WI38 (cell line): ENCODE results near the gene DIO3.

ENCODE experiments used
- H3K4me3 ChIP-seq: 2 replicates; pipeline ENCODE4 v1.5.1; 2011; ENCODE audit warnings: low read depth, mild to moderate bottlenecking, control low read depth, low read length
- TF ChIP-seq, protein P1 (sequence below): IDR thresholded peaks from 2 replicates; pipeline ENCODE4 v1.5.1; 2012; ENCODE audit warnings: low read depth, mild to moderate bottlenecking, control low read depth, low read length

The DIO3 gene

DNA sequence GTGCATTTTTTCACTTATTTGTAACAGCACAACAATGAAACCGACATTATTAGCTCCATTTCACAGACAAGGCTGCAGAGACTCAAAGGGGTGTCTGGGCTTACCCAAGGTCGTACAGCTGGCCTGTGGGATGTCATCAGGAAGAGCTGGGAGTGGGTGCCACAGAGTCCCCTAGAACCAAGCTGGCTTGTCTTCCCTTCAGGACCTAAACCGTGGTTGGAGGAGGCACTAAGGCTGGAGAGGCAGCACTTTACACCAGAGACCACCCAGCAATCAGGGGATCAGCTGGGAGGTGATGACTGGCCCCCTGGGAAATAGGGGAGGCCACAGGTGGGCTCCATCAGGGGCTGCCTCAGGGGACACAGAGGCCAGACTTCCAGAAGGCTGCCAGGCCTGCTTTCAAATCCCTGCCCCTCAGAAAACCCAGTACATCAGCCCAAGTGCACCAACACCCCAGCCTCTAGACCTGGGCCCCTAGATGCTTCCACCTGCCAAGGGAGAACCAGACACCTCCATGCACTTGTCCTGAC, 28.3 kb downstream of the DIO3 start:
- TF ChIP-seq, protein P1, sequence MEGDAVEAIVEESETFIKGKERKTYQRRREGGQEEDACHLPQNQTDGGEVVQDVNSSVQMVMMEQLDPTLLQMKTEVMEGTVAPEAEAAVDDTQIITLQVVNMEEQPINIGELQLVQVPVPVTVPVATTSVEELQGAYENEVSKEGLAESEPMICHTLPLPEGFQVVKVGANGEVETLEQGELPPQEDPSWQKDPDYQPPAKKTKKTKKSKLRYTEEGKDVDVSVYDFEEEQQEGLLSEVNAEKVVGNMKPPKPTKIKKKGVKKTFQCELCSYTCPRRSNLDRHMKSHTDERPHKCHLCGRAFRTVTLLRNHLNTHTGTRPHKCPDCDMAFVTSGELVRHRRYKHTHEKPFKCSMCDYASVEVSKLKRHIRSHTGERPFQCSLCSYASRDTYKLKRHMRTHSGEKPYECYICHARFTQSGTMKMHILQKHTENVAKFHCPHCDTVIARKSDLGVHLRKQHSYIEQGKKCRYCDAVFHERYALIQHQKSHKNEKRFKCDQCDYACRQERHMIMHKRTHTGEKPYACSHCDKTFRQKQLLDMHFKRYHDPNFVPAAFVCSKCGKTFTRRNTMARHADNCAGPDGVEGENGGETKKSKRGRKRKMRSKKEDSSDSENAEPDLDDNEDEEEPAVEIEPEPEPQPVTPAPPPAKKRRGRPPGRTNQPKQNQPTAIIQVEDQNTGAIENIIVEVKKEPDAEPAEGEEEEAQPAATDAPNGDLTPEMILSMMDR = no peak
- no peak overlapping the region for H3K4me3 ChIP-seq

- TF ChIP-seq, protein P1 = no peak
Observed at GRCh38 chr14:101590062-101590461, 28.8 kb downstream of the DIO3 start.

GRCh38 chr14:101590616-101591015, 29.3 kb downstream of the DIO3 start:
- TF ChIP-seq, protein P1 = no peak
- H3K4me3 ChIP-seq = no peak overlapping the region

More at GRCh38 chr14:101590062-101590461, 28.8 kb downstream of the DIO3 start:
- H3K4me3 ChIP-seq = no peak overlapping the region

GRCh38 chr14:101591121-101591520, 29.8 kb downstream of the DIO3 start:
- TF ChIP-seq, protein P1 = no peak
- no peak overlapping the region for H3K4me3 ChIP-seq

GRCh38 chr14:101591582-101591981, 30.3 kb downstream of the DIO3 start:
- TF ChIP-seq, protein P1 = no peak
- H3K4me3 ChIP-seq = no peak overlapping the region

GRCh38 chr14:101593411-101594238, 32.3 kb downstream of the DIO3 start:
- no peak overlapping the region for H3K4me3 ChIP-seq
- TF ChIP-seq, protein P1 = no peak

DNA sequence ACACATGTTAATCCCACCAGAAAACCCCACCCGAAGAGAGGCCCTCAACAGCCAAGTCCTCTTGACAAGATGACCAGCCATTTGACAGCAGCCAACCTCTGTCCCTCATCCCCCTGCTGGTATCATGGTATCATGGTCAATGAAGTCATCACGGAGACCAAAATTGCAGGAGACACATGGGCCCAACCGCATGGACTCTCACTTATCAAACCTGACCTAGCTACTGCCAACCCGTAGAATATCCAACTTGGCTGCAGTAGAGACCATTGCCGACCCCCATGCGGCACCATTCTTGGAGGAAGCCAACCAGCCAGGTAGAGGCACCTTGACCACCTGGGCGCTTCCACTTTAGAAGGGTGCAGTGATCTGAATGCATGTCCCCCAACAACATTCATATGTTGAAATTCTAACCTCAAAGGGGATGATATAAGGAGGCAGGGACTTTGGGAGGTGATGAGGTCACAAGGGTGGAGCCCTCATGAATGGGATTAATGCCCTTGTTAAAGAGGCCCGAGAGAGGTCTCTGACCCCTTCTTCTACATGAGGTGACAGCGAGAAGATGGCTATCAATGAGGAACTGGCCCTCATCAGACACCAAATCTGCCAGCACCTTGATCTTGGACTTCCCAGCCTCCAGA, 33.3 kb downstream of the DIO3 start:
- TF ChIP-seq, protein P1 = no peak
- H3K4me3 ChIP-seq = no peak overlapping the region
